Renal pelvis (tissue), 12 donors: ENCODE results near the gene CDK17. TPM values are rescaled to one million over a fixed set of nuclear protein-coding genes. Genes with fewer than 3 reads are reported as not detected.
"Not testable (repeated sequence)": the region's sequence is repeated elsewhere in the genome, so short reads cannot be mapped to it uniquely, and the experiment has no call there.

Experiments used
- DNase-seq: peaks from one replicate; pipeline ENCODE4 v3.0.0-alpha.2; 2013
- long read RNA-seq, 16 experiments: transcript quantifications; one replicate each; lab custom pipeline, GENCODE V29; 2026
- polyA plus RNA-seq, 3 donors: library from polyadenylated mRNA; unstranded; fragments of 120-200 nt; gene quantifications; one replicate each; pipeline ENCODE4 v1.2.1, GENCODE V29; 2013; ENCODE audit not compliant: insufficient read length in 3 of 3

CDK17 gene
- polyA plus RNA-seq = 10 to 100 TPM; 29.9 to 38.3 (median 36.9) TPM
- long read RNA-seq, donor 1, full-length matches to known transcripts = 7 of 7 reads
- long read RNA-seq, donor 1, partial matches to known transcripts = 0 of 7 reads
- long read RNA-seq, donor 1, other reads (novel, unspliced or antisense) = 0 of 7 reads
- long read RNA-seq, donor 2, full-length matches to known transcripts = 6 of 6 reads
- long read RNA-seq, donor 2, partial matches to known transcripts = 0 of 6 reads
- long read RNA-seq, donor 2, other reads (novel, unspliced or antisense) = 0 of 6 reads
- long read RNA-seq, donor 3, partial matches to known transcripts = 0 of 2 reads
- long read RNA-seq, donor 3, other reads (novel, unspliced or antisense) = 0 of 2 reads
- long read RNA-seq, donor 4, full-length matches to known transcripts = 3 of 3 reads
- long read RNA-seq, donor 4, partial matches to known transcripts = 0 of 3 reads
- long read RNA-seq, donor 4, other reads (novel, unspliced or antisense) = 0 of 3 reads
- long read RNA-seq, donor 5, partial matches to known transcripts = 0 of 2 reads
- long read RNA-seq, donor 5, other reads (novel, unspliced or antisense) = 0 of 2 reads
- long read RNA-seq, donor 6, partial matches to known transcripts = 0 of 3 reads
- long read RNA-seq, donor 6, other reads (novel, unspliced or antisense) = 0 of 3 reads
- long read RNA-seq, donor 7, full-length matches to known transcripts = 10 of 10 reads
- long read RNA-seq, donor 7, partial matches to known transcripts = 0 of 10 reads
- long read RNA-seq, donor 7, other reads (novel, unspliced or antisense) = 0 of 10 reads
- long read RNA-seq, donor 8, partial matches to known transcripts = 0 of 1 reads
- long read RNA-seq, donor 8, other reads (novel, unspliced or antisense) = 0 of 1 reads
- long read RNA-seq, donor 9, full-length matches to known transcripts = 2 of 2 reads
- long read RNA-seq, donor 9, partial matches to known transcripts = 0 of 2 reads
- long read RNA-seq, donor 9, other reads (novel, unspliced or antisense) = 0 of 2 reads
- long read RNA-seq, donor 10, full-length matches to known transcripts = 2 of 114 reads
- long read RNA-seq, donor 10, partial matches to known transcripts = 112 of 114 reads
- long read RNA-seq, donor 10, other reads (novel, unspliced or antisense) = 0 of 114 reads
- long read RNA-seq, donor 11, full-length matches to known transcripts = 4 of 4 reads
- long read RNA-seq, donor 11, partial matches to known transcripts = 0 of 4 reads
- long read RNA-seq, donor 11, other reads (novel, unspliced or antisense) = 0 of 4 reads
- long read RNA-seq, donor 12, full-length matches to known transcripts = 4 of 4 reads
- long read RNA-seq, donor 12, partial matches to known transcripts = 0 of 4 reads
- long read RNA-seq, donor 12, other reads (novel, unspliced or antisense) = 0 of 4 reads
- long read RNA-seq, donor 13, full-length matches to known transcripts = 5 of 5 reads
- long read RNA-seq, donor 13, partial matches to known transcripts = 0 of 5 reads
- long read RNA-seq, donor 13, other reads (novel, unspliced or antisense) = 0 of 5 reads
- long read RNA-seq, donor 14 = 0 reads
- long read RNA-seq, donor 15, full-length matches to known transcripts = 5 of 5 reads
- long read RNA-seq, donor 15, partial matches to known transcripts = 0 of 5 reads
- long read RNA-seq, donor 15, other reads (novel, unspliced or antisense) = 0 of 5 reads
- long read RNA-seq, donor 16, partial matches to known transcripts = 0 of 3 reads
- long read RNA-seq, donor 16, other reads (novel, unspliced or antisense) = 0 of 3 reads

DNA sequence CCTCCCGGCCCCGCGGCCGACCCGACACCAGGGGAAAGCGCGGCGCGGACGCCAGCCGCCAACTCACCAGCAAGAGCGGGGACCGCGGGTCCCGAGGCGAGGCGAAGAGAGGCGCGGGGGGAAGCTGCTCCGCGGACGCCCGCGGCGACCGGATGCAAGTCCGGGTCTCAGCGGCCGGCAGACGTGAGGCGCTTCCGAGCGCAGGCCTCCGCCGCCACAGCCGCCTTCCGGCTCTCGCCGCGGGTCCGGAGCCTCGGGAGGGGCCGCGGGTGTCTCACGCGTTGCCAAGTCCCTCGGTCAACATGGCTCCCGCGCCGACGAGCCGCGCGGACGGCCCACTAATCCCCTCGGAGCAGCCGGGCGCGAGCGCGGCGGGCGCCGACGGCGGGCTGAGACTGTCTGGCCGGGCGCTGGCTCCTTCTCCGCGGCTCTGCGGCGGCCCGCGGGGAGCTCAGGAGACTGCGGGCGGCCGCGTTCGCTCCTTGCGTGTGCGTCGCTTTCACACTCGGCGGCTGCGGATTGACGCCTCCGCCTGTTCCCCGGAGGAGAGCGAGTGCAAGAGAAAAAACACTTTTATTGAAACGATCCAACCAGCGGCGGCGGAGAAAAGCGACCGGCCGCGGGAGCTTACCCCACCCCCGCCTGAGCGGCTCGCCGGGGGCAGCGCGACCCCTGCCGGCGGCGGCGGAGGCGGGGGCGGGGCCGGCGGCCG, at the start of gene CDK17:
Gene CDK17, minus strand, starts transcription at position 521 of the 712 bp plus-strand sequence. CDS start 65,603 bp downstream, outside the sequence.
- DNase-seq = peak; percentile 84

DNA sequence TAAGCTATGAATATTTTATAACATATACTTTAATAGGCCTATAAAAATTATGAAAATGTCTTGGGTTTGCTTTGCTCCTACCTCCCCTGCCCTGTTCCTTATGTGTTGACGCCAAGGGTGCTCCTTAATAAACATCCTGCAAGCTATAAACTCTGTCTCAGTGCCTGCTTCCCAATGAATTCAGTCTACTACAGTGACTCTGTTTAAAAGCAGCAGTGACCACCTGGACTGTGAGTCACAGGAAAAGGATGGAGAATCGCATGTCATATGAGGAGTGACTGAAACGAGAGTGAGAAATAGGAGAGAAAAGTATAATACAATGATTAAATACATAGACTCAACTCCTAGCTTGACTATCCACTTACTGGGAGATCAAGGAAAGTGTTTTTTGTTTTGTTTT, 48.1 kb upstream of the CDK17 start:
- DNase-seq = no peak

DNA sequence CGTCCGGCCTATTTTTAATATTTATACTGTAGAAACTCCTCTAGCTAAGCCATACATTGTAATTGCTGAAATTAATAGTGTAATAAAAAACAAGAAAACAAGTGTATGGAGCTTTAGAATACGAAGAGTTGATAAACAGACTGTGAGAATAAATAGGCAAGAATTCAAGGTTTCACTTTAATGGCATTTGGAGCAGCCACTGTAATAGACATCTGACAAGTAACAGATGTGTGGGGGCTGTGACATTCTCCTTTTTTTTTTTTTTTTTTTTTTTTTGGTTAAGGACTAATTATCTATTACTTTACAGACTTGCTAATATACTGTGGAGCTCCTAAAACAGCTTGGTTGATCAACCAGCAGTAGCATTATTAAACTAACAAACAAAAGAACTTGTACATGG, 47.0 kb upstream of the CDK17 start:
- DNase-seq = no peak

DNA sequence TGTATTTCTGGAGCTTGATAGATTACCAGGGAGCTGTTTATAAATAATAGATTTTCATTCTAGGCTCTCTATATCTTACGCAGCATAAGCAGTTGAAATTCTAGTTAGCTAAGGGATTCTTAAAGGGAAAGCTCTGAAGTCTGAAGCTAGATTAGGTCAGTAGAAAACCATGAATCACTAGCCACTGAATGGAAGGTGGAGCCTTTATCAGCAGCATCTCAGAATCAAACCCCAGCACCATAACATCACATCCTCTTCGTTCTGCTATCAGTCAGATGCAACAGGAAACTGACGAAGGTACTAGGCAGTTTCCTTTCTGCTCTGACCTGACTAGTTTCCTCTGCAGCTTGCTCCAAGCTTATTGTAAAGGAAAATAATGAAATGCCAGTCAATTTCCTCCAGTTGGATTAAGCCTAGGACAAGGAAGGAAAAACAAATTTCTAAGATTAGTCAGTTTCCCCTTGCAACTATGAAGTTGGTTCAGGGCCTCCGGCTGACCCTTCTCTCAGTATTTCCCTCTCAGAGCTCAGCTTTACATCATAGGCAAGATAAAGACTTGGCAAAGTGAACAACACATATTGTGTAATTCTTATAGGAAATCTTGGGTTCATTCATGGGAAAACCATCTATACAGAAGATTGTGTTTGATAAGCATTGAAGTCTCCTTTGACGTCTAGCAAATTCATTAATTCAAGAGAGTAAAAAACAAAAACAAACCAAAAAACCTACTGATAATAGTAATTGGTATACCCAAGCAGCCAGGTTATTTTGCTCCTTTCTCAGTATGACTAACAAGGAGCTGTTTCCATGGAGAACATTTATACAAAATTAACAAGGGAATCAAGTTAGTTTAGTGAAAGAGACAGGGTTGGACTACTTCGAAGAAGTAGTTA, 45.7 kb upstream of the CDK17 start:
- DNase-seq = peak; percentile 19

DNA sequence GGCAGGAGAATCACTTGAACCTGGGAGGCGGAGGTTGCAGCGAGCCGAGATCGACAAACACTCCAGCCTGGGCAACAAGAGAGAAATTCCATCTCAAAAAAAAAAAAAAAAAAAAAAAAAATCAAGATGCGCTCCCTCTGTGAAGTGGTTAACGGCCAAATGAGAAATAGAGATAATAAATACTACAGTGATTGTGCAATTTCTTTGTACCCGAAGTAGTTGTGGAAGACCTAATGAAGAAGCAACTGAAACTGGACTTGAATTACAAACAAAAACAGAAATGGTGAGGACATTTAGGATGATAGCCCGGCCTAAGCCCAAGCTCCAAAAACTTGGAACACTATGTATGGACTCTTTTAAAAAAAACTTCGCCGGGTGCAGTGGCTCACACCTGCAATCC, 44.2 kb upstream of the CDK17 start:
- no peak for DNase-seq

DNA sequence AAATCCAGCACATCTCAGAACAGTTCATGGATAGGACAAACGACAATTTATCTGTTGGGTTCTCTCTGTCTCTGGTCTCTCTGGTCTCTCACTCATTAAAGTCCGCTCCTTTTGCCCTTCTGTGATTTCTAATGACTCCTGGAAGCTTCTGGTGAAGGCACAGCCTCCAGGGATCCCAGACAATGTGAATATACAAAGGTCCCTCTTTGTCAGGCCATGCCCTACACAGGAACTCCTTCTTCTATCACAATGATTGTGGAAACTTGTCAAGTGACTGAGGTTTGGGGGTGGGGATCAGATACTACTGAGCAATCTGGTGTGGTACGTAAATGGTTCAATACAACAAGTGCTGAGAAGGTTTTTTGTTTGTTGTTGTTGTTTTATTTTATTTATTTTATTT, 42.7 kb upstream of the CDK17 start:
- no peak for DNase-seq

DNA sequence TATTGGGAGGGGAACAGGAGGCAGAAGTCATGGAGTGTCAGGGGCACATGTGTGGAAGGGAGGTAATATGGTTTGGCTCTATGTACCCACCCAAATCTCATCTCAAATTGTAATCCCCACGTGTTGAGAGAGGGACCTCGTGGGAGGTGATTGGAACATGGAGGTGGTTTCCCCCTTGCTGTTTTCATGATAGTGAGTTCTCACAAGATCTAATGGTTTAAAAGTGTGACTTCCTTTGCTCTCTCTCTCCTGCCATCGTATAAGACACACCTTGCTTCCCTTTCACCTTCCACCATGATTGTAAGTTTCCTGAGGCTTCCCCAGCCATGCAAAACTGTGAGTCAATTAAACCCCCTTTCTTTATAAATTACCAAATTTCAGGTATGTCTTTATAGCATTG, 41.6 kb upstream of the CDK17 start:
- no peak for DNase-seq

DNA sequence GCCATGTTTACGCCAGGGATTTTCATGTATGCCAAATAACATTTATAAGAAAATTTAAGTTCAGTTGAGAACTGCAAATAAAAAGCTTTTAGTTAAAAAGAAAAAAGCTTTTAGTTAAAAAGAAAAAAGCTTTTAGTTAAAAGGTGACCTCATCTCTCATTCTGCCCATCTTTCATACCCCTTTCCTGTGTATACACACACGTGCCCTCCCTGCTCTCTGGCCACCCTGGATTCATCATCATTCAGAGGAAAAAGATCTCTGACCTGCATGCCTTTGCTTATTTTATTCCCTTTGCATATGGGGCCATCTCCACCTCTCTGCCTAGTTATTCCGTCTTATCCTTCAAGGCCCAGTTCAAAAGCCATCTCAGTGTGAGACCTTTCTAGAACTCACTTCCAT, 38.1 kb upstream of the CDK17 start:
- no peak for DNase-seq

DNA sequence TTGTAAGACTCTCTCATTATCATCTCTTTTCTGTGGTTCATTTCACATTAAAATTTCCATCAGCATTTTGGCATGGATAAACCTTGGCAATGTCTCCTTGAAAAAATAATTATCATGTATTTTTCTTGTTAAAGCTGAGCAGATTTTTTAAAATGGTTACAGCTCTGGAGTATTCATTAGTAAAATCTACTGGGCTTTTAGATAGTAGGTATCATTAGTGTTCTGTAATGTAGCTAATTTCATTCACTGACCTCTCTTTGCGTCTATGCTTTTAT, 36.9 kb upstream of the CDK17 start:
- no peak for DNase-seq

DNA sequence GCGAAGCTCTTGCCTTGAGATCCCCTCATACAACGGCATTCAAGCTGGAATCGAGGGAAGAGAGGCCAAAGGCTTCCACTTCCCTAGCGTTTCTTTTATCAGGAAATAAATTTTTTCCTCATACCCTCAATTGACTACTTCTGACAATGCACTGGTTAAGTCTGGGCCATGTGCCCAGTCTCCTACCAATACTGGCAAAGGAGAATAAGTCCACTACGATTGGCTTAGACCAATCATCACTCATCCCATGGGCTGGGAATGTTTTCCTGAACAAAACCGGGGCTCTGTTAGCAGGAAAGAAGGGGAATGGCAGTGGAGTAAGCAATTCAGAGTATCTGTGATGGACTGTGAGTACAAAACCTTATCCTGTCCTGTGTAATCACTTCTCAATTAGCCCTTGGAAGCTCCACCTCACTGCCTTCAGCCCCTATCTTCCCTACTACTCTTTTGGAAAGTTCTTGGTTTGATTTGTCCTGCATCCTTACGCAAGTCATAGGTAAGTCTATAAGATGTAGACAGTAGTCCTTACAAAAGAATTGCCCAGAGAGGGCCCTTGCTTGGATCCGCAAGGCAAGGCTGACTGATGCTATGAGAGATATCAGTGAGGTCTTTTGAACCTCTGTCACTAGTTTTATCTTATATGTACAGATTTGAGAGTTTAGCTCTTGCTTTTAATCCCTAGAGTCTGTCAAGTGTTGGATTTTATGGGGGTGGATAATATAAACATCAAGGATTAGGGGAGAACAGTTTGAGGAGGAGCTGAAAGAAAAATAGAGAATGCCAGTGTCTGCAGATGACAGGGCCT, 36.3 kb upstream of the CDK17 start:
- no peak for DNase-seq

DNA sequence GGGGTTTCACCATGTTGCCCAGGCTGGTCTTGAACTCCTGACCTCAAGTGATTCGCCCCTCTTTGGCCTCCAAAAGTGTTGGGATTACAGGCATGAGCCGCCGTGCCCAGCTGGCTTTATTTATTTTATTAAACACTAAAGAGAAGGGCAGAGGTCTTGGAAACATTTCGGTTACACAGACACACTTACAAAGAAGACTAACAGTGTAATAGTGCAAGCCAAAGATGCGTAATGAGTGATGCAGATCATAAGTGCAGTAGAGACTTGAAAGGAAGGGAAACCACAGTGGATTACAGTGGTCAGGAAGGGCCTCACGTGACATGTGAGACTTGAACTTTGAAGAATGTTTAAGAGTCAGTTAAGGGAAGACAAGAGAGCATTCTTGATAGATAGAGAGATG, 33.9 kb upstream of the CDK17 start:
- DNase-seq = no peak

DNA sequence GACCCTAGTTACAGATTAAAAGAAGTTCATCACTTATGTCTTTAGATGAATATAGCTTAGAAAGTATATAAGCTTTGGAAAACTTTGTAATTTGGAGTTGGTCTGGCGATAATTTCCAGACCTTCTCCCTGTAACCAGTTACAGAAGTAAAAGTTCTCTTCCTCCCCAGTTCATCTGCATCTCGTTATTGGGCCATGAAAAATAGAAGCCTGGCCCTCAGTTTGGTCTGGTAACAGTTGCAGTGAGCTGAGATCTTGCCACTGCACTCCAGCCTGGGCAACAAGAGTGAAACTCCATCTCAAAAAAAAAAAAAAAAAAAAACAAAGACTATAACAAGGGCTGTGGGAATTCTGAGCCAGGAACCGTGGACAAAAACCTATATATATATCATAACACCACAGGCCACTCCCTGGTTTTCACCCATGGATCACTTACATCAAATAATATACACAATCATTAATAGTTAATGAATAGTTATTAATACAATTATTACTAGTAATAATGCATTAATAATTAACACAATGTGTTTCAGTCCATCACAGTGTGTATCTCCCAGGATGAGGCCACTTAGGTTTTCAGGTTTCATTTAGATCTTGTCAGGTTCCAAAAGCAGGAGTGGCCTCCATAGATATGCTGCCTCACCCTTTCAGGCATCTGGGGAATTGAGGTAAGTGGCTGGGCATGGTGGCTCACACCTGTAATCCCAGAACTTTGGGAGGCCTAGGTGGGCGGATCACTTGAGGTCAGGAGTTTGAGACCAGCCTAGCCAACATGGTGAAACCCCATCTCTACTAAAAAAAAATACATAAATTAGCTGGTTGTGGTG, 32.5 kb upstream of the CDK17 start:
- not testable (repeated sequence) for DNase-seq

DNA sequence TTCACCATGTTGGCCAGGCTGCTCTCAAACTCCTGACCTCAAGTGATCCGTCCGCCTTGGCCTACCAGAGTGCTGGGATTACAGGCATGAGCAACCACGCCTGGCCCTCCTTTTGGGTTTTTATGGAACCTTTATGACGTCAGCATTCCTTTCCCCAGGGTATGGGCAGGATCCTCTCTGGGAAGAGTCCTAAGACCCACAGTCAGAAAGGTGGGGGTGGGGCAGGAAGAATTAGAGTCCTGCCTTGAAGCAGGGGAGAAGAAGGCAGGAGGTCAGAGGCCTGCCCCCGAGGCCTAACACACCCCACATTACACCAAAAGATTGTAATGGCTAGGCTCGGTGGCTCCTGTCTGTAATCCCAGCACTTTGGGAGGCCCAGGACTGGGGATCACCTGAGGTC, 30.8 kb upstream of the CDK17 start:
- DNase-seq = no peak

DNA sequence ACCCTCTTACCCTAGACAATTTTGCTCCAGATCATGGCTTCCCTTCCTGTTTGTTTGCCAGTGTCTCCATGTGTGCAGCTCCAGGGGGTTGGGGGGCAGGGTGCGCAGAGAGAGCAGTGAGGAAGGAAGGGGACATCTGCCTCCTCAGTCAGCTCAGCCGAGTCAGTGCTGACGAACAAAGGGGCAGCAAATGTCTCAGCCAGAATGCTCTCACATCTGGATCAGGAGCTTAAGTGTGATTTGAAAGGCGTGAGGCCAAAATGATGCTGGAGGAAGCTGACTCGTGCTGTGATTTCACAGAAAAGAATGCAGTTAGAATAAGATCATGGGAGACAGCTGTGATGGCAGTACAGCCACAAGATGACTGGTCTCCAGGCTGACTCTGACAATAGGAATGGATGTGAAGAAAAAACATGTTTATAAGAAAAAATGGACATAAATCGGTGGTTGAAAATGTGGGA, 27.1 kb upstream of the CDK17 start:
- peak; percentile 21 for DNase-seq

DNA sequence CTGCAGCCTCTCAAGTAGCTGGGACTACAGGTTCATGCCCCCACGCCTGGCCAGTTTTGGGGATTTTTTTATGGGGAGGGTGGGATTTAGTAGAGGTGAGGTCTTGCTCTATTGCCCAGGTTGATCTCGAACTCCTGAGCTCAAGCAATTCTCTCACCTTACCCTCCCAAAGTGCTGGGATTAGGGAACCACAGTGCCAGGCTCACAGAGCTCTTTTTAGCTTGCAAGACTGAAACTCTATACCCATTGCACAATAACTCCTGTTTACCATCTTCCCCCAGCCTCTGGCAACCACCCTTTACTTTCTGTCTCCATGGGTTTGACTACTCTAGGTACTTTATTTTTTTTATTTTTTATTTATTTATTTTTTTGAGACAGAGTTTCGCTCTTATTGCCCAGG, 25.7 kb upstream of the CDK17 start:
- no peak for DNase-seq

DNA sequence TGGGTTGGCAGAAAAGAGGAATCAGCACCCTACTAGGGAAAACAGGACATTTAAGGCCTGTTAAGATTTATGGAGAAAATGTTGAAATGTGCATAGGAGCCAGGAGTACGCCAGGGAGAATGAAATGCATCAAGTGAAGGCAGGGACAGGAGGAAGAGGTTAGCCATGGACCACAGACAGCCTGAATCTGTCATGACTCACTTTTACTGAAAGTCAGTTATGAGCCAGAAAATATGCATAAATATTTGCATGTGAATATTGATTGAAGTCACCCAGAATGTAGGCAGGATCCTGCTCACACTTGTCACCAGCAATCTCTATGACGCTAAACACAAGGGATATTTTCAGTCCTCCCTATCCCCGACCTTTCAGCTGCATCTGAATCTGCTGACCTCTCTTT, 25.1 kb upstream of the CDK17 start:
- no peak for DNase-seq

DNA sequence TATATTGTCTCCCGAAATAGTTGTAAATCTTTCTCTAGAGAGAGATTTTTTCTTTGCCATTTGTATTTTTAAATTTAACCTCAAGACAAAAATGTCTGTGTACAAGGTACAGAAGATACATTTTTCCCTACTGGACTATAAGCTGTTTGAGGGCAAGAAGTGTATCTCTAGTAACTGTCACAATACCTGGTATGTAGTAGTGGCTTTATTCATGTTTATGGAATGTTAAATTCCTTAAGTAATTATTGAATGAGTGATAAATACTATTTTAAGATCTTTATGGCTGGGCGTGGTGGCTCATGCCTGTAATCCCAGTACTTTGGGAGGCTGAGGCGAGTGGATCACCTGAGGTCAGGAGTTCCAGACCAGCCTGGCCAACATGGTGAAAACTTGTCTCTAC, 24.4 kb upstream of the CDK17 start:
- DNase-seq = no peak

DNA sequence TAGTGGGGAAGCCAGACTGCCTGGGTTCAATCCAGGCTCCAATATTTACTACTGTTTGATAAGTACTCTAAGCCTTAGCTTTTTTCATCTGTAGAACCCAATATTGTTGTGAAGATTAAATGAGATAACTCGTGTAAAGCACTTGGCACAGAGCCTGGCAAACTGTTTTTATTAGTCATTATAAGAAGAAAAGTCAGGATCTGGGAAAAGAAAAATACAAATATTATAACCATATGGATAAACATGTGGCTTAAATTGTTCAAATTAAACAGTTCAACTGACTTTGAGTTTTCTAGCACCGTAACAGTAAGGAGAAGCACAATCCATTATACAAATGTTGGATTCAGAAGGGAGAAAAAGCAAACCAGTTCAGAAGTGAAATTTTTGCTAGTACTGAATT, 22.0 kb upstream of the CDK17 start:
- DNase-seq = no peak
